Hematopoietic multipotent progenitor cell treated with erythropoietin and hydrocortisone succinate and interleukin-3 and kit ligand, for 6 days (in vitro differentiated cells): ENCODE measurements around the gene TENT5C.
"Not testable (repeated sequence)": the region's sequence is repeated elsewhere in the genome, so short reads cannot be mapped to it uniquely, and the experiment has no call there.

ENCODE experiments used
- DNase-seq: peaks from one replicate; pipeline ENCODE4 v3.0.0-alpha.2; 2015

TENT5C gene

GRCh38 chr1:117605774-117606648 is at the start of gene TENT5C:
Gene TENT5C (plus strand): TSS chr1:117606048. CDS start chr1:117622869, 16,821 bp downstream.
- peak; percentile 99 for DNase-seq

- DNase-seq: no peak
These were observed 49.5 kb upstream of the TENT5C start for GRCh38 chr1:117556341-117556740.

- no peak for DNase-seq
These were observed 48.9 kb upstream of the TENT5C start for GRCh38 chr1:117556976-117557375.

- DNase-seq: not testable (repeated sequence)
These were observed 47.4 kb upstream of the TENT5C start for GRCh38 chr1:117558451-117558850.

- DNase-seq: no peak
These were observed 46.7 kb upstream of the TENT5C start for GRCh38 chr1:117559139-117559538.

GRCh38 chr1:117559985-117560384 is 45.9 kb upstream of the TENT5C start:
- DNase-seq: no peak

GRCh38 chr1:117561071-117561470 is 44.8 kb upstream of the TENT5C start:
- DNase-seq: no peak

GRCh38 chr1:117561551-117561950 is 44.3 kb upstream of the TENT5C start:
- DNase-seq: no peak

GRCh38 chr1:117562581-117563491 is 43.0 kb upstream of the TENT5C start:
- DNase-seq: no peak

GRCh38 chr1:117563492-117563875 is 42.4 kb upstream of the TENT5C start:
- no peak for DNase-seq

GRCh38 chr1:117564227-117565075 is 41.4 kb upstream of the TENT5C start:
- DNase-seq: peak; percentile 38

GRCh38 chr1:117565076-117565556 is 40.7 kb upstream of the TENT5C start:
- no peak for DNase-seq

GRCh38 chr1:117565745-117566455 is 39.9 kb upstream of the TENT5C start:
- DNase-seq: no peak

- no peak for DNase-seq
These were observed 39.3 kb upstream of the TENT5C start for GRCh38 chr1:117566556-117566955.

- DNase-seq: no peak
These were observed 38.4 kb upstream of the TENT5C start for GRCh38 chr1:117567435-117567834.

- no peak for DNase-seq
These were observed 37.9 kb upstream of the TENT5C start for GRCh38 chr1:117567976-117568375.

- DNase-seq: no peak
These were observed 36.8 kb upstream of the TENT5C start for GRCh38 chr1:117568999-117569398.

GRCh38 chr1:117569856-117570255 is 36.0 kb upstream of the TENT5C start:
- DNase-seq: no peak

GRCh38 chr1:117570988-117571409 is 34.8 kb upstream of the TENT5C start:
- DNase-seq: no peak

GRCh38 chr1:117571496-117571895 is 34.4 kb upstream of the TENT5C start:
- no peak for DNase-seq

- DNase-seq: peak; percentile 61
These were observed 33.3 kb upstream of the TENT5C start for GRCh38 chr1:117572546-117572945.
